NCI-H2171 treated with DMSO at 0.1 percent for 48 hours (cell line): ENCODE data around the gene APOBEC3A.

Source experiments
- DNase-seq: peaks from one replicate; lab custom pipeline; 2025; lab: John Stamatoyannopoulos, UW

APOBEC3A gene

GRCh38 chr22:38957046-38957770, at the start of gene APOBEC3A:
APOBEC3A (plus strand) TSS chr22:38957609; CDS start chr22:38957692, 83 bp downstream.
- DNase-seq, result no peak

- DNase-seq, result no peak
Observed at GRCh38 chr22:38907767-38908166, 49.6 kb upstream of the APOBEC3A start.

- DNase-seq, result no peak
Observed at GRCh38 chr22:38911434-38911833, 46.0 kb upstream of the APOBEC3A start.

GRCh38 chr22:38919631-38920190, 37.7 kb upstream of the APOBEC3A start:
- DNase-seq, result no peak

- DNase-seq, result no peak
Observed at GRCh38 chr22:38921120-38921519, 36.3 kb upstream of the APOBEC3A start.

GRCh38 chr22:38921806-38922205, 35.6 kb upstream of the APOBEC3A start:
- no peak for DNase-seq

GRCh38 chr22:38923463-38924346, 33.7 kb upstream of the APOBEC3A start:
- peak; percentile 94 for DNase-seq

- DNase-seq, result peak; percentile 86
Observed at GRCh38 chr22:38924347-38924952, 33.0 kb upstream of the APOBEC3A start.

GRCh38 chr22:38925571-38926041, 31.8 kb upstream of the APOBEC3A start:
- no peak for DNase-seq

- DNase-seq, result peak; percentile 93
Observed at GRCh38 chr22:38927033-38927781, 30.2 kb upstream of the APOBEC3A start.

GRCh38 chr22:38930512-38930911, 26.9 kb upstream of the APOBEC3A start:
- DNase-seq, result peak; percentile 25

- peak; percentile 95 for DNase-seq
Observed at GRCh38 chr22:38935023-38935422, 22.4 kb upstream of the APOBEC3A start.

GRCh38 chr22:38935616-38936015, 21.8 kb upstream of the APOBEC3A start:
- DNase-seq, result no peak

GRCh38 chr22:38936562-38936961, 20.8 kb upstream of the APOBEC3A start:
- DNase-seq, result no peak

GRCh38 chr22:38937036-38937435, 20.4 kb upstream of the APOBEC3A start:
- DNase-seq, result no peak

- no peak for DNase-seq
Observed at GRCh38 chr22:38937541-38937940, 19.9 kb upstream of the APOBEC3A start.

GRCh38 chr22:38938221-38938620, 19.2 kb upstream of the APOBEC3A start:
- DNase-seq, result no peak

GRCh38 chr22:38938925-38939324, 18.5 kb upstream of the APOBEC3A start:
- no peak for DNase-seq

GRCh38 chr22:38940811-38941384, 16.5 kb upstream of the APOBEC3A start:
- no peak for DNase-seq

- no peak for DNase-seq
Observed at GRCh38 chr22:38941488-38941987, 15.9 kb upstream of the APOBEC3A start.

- DNase-seq, result no peak
Observed at GRCh38 chr22:38942702-38943101, 14.7 kb upstream of the APOBEC3A start.
